GM21423 (cell line): ENCODE measurements around the gene CACNG5.

Source experiments
- ATAC-seq: cut with Tn5 transposase; IDR thresholded peaks from one replicate; pipeline ENCODE4 v1.9.1; 2021; ENCODE audit warnings: mild to moderate bottlenecking, moderate library complexity; ENCODE audit not compliant: unreplicated experiment

The CACNG5 gene, protein sequence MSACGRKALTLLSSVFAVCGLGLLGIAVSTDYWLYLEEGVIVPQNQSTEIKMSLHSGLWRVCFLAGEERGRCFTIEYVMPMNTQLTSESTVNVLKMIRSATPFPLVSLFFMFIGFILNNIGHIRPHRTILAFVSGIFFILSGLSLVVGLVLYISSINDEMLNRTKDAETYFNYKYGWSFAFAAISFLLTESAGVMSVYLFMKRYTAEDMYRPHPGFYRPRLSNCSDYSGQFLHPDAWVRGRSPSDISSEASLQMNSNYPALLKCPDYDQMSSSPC

DNA sequence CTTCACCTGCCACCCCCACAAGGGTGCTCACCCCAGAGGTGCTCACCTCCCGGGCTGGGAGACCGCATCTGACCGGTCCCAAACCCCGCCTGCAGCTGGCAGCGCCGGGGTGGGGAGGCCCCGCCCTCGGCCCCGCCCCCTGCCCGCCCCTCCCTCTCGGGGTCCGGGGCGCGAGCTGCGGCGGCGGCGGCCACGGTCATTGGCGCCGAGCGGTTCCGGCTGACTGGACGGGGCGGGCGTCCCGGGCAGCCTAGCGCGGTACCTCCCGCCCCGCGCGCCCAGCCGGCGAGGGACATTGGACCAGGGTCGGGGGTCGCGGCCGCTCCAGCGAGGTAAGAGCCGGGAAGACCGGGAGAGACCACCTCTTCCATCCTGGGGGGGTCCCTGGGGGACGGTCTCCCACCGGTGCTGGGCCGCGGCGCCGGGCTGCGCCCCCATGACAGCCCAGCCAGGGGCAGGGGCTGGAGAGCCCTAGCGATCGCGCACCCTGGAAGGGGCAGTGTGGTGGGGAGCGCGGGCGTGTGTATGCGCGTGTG is at the start of gene CACNG5:
CACNG5 (plus strand) TSS at position 199 of the 536 bp plus-strand sequence. CDS start 42,216 bp downstream, outside the sequence.
- ATAC-seq, result no peak

DNA sequence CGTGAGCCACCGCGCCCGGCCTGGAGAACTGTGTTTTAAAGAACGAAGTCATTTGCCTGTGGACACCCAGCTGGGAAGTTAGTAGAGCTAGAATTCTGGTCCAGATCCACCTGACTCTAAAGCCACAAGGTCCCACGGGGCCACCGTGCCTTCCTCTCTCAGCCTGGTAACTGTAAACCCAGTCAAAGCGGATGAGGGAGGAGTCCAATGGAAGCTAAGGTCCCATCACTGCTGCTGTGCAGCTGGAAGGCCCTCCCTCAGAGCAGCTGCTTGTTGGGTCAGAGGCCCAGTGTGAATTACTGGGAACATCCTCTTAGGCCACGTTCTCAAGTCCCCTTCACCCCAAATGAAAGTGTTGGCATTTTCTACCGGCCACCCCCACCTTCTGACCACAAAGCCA is 48.8 kb upstream of the CACNG5 start:
- no peak for ATAC-seq

DNA sequence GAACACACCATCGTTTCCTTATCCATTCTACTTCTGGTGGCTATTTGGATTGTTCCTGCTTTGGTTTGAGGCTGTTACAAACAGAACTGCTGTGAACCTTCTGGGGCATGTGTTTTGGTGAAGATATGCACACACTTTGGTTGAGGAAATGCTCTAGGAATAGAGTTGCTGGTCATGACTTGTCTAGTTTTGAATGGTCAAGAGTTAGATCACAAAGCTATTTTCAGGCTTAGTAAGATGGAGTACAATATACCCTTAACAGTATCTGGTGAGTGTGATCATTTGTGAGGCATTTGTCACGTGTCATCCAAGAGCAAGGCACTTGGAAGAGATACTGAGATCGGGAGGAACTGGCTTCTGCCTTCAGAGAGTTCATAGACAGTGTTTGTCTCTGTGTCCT is 47.0 kb upstream of the CACNG5 start:
- no peak for ATAC-seq

DNA sequence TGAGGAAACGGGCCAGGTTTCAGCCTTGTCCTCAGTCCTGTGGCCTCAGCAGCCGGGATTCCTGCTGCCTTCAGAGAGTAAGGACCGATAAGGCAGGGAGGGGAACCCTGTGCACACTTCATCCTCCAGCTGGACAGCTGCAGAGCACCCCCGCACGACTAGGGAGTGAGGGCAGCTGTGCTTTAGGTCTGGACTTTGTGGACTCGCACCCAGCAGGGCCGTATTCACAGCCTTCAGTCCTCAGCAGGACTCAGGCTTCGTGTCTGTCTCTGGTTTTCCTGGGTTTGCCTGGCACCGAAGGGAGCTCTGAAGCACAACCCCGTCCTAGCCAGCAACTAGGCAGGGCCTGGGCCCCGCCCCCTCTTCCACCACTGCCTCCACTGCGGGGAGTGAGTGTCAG is 45.8 kb upstream of the CACNG5 start:
- ATAC-seq, result no peak

DNA sequence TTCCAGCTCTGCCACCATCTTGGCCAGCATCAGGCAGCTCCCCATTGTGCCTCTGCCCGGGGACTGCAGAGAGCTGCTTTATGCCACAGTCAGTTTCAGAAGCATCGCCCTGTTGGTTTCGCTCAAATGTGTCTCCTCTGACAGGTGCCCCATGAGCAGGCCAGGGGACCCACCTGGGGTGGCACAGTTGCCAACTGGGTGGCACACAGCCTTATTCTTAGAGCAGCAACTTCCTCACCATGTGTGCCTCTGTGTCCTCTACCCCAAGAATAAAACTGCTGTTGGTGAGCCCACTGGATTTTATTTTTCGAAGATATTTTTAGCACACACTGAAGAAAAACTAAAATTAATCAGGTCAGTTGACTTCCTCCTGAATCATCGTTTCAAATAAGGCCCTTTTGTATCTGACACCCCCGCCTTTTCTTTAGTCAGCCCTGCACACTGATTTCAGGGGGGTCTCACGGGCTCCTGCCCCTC is 44.9 kb upstream of the CACNG5 start:
- ATAC-seq, result no peak

DNA sequence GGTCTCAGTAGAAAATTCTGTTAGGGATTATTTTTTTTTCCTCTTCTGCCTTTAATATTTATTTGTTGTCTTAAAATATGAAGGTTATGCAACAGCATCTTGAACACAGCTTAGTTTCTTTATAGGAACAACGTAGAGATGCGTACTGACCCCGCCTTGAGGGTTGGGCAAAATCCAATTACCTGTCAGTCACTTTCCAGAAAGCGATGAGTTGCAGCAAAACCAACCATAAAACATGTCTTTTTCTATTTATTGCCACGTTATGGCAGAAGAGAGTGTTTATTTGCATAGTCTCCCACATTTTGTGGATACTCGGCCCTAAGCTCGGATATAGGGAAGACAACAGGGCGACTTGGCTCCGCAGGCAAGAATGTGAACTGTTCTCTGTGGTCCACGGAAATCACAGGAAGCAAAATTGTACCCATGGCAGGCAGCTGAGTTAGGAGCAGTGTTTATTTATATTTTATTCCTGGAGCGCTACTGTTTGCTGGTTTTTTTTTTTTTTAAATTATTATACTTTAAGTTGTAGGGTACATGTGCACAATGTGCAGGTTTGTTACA is 44.3 kb upstream of the CACNG5 start:
- ATAC-seq, result no peak

DNA sequence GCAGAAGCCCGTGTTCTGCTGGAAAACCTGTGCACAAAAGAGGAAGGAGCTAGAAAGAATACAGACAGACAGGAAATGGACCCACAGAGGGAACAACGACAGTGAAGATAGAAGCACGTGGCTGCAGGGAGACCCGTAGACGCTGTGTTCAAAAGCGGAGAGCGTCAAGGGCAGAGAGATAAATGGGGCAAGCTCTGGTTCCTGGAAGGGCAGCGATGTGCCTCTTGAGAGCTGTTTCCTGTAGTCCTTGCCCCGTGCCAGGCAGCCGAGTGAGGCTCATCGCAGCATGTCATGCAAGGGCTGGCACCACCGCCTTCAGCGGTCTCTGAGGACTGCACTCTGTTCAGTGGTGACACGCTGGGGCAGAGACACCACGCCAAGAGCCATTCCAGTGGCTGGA is 43.6 kb upstream of the CACNG5 start:
- no peak for ATAC-seq

DNA sequence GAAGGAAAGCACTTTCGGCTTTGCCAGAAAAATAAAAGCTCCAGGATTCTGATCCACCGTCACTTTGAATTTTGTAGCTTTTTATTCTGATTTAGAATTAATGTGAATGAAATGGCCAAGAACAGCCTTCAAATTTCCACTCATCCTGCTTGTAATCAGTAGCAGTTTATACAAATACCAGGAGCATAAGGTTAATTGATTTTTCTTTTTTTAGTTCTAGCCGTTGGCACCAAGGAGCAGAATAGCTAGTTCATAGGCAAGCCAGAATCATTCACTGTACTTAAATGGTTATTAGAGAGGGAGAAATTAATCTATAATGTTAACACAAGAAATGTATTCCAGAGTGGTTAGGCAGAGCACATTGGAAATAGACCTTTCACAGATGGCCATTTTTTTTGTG is 41.1 kb upstream of the CACNG5 start:
- ATAC-seq, result no peak

DNA sequence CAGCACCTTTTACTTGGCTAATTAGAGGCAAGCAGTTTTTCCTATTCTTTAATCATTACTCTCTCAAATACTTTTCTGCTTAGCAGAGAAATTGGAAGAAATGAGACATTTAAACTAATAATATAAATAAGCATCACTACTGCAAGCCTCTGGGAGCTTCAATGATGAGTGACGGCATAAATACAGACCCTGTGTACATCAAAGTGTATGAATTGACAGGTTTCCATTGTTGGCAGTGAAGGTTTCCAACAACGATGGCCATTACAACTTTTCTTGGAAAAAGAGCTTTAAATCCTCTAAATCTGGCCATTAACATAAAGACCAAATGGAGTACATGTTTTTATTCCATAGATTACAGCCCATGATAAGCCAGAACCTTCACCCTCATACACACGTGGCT is 39.4 kb upstream of the CACNG5 start:
- no peak for ATAC-seq

DNA sequence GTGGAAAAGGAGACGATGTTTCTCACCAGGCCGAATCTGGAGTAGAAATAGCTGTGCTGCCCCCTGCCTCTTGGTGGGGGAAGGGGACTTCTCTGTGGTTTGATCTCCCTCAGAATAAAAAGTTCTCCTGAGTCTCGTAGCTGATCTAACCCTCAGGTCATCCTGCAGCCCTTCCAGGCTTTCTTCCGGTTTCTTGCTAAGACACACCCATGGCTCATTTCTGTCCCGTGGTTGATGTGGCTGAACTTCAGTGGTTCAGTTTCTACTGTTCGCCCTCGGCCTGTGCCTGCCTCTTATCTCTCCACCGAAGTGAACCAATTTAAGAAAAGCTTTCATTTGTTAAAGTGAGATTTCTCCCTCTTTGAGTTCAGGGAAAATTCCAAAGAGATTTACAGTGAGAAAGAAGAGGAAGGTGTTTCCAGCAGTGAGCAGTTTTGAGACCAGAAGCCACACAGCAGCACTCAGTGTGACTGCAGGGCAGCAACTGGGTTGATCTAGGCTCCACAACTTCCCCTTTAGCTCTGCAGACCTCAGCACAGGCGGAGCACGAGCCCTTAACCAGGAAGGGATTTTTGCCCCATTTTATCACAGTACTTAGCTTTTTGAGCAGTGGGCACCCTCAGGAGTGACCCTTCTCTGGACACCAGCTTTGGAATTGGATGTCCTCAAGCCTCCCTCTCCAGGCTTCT is 34.9 kb upstream of the CACNG5 start:
- no peak for ATAC-seq

DNA sequence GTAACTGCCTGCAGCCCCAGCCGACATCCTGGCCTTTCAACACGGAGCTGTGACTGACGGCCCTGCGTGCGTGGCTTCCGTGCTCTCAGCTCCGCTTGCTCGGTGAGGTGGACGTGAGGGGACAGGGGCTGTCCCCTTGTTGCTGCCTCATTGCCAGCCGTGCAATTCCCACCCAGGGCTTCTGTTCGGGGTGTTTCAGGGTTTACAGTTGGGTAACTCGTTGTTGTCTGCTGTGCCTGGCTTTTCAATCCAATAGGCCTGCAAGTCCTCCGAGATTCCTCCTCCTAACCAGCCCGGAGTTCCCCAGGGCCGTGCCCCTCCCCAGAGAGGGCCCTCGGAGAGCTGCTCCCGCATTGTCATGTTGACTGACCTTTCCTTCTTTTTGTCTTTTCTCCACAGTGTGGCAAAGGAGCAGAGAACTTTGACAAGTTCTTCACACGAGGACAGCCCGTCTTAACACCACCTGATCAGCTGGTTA is 31.4 kb upstream of the CACNG5 start:
- ATAC-seq, result no peak

DNA sequence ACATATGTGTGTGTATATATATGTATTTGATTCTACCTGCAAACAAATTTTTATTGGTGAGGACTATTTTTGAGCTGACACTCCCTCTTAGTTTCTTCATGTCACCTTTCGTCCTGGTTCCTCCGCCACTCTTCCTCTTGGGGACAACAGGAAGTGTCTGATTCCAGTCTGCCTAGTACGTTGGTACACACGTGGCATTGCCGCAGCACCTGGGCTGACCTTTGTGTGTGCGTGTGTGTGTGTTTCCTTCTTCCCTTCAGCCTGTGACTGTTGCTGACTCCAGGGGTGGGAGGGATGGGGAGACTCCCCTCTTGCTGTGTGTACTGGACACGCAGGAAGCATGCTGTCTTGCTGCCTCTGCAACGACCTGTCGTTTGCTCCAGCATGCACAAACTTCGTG is 29.4 kb upstream of the CACNG5 start:
- ATAC-seq, result no peak

DNA sequence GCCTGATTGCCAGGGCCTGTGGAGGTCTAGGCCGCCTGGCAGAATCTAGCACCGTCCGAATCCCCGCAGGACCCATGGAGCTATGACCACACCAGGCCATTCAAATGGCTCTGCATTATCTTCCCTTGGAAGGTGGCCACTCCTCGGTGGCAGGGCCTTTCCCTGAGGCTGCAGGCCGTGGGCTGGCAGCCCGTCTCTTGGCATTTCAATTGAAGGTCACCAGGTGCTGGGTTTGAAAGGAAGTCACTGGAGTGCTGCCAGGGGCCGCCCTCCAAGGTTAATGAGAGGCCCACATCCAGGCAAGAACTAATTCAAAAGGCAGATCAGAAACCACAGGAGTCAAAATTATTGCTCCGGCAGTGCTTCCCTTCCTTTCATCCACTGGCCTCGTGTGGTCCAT is 27.7 kb upstream of the CACNG5 start:
- no peak for ATAC-seq

DNA sequence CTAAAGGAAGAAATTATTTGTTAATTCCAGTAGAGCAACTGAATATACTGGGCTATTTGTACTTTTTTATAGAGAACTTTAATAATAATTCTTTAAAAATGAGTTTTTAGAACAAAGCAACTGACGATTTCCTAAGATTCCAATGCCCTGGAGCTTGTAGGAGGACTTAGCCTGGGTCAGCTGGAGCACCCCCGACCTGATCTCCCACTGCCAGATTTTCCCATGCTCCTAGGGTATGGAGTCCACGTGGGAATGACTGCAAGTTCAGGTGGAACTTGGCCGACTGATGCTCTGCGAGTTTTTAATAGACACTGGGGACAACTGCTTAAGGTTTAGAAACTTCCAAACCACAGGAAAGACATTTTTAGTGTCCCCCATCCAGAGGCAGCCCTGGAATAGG is 25.5 kb upstream of the CACNG5 start:
- ATAC-seq, result no peak

DNA sequence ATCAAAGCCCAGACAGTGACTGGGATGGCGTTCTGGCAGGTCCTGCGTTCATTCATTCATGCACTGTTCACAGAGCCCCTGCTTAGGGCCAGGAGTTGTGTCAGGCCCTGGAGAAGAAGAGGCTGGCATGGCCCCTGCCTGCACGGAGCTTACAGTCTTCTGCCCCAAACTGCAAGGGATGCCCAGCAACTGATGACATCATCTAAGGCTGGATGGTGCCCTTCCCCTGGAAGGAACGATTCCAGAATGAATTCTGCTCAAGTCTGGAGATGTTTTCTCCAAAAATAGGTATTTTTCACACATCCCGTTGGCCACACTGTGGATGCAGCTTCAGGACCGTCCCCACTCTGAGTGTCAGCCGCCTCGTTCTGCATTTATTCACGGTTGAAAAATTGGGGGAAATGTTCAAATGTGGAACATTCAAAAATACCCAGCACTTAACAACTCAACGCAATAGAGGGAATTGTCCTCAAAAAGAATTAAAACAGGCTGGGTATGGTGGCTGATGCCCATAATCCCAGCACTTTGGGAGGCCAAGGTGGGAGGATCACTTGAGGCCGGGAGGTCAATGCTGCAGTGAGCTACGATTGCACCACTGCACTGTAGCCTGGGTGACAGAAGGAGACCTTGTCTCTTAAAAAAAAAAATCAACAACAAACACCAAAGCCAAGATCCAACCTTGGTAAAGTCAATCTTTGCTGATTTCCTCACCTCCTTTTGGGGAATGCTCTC is 23.8 kb upstream of the CACNG5 start:
- ATAC-seq, result no peak

DNA sequence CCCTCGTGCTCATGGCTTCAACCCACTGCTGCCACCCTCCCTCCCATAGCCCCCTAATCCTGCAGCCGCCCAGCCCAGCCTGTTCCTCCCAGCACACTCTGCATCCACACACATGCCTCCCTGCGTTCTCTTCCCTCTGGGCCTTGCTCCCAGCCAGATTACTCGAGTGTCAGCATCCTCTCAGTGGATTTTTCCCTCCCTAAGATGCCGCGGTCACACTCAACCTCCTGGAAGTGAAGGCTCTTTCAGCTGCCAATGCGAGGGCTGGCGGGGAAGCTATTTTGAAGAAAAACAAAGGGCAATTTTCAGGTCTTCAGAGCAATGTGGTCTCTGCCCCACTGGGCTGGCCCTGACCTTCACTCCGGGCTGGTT is 23.2 kb upstream of the CACNG5 start:
- no peak for ATAC-seq

DNA sequence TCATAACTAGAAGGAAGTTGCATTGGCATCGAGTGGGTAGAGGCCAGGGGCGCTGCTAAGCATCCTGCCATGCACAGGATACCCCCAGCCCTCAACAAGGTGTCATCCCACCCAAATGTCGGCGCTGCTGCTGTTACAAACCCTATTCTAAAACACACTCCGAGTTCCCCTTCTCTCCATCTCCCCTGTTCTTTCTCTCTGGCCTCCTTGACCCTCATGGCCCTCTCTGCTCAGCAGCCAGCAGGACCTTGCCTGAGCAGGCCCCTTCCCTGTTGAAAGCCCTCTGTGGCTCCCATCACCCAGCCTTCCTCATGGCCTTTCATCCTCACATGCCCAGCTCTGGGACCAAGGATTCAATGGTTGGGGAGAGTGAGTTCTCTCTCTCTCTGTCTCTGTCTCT is 22.3 kb upstream of the CACNG5 start:
- no peak for ATAC-seq

DNA sequence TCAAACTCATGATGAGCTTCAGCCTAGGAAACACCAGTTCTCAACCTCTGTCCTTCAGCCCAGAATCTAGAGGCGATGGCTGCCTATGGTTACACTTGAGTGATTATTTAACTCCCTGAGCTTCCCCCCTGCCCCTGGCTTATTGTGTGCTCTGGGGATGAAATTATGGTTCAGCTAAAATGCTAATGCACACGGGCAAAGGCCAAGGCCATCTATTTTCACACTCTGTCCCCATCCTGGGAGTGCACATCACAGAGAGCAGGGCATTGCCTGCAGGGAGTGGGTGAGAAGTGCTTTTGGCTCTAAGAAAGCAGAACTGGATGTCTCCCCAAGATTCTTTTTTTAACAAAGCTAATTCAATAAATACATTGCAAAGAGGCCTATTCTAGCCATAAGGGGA is 21.6 kb upstream of the CACNG5 start:
- no peak for ATAC-seq

DNA sequence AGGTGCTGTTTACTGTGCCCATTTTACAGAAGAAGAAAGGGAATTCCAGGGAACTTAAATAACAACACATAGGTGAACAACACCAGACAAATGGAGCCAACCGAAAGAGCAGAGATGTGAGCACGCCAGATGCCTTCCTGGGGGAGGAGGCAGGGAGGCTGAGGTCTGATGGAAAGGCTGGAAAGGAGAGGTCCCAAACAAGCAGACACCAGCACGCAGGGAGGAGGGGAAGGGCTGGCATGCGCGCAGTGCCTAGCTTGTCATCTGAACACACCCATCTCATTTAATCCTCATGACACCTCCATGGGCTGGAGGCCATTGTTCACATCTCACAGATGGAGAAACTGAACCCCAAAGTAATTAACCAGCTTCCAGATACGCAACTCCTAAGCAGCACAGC is 20.9 kb upstream of the CACNG5 start:
- no peak for ATAC-seq

DNA sequence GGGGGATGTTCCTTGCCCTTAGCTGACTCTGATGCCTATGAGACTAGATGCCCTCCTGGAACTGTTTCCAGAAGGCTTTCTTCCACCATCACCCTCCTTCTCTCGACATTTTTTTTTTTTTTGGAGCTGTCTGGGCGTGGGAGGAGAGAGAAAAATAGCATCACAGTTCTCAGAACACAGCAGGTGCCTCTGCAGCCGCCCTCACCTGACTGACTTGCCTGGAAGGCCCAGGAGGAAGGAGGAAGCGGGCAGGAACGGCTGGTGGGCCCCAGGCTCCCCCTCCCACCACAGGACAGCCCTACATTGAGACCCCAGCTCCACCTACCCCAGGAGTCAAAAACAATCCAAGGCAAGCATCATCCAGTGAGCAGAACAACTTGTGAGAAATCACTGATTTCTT is 20.3 kb upstream of the CACNG5 start:
- ATAC-seq, result no peak

DNA sequence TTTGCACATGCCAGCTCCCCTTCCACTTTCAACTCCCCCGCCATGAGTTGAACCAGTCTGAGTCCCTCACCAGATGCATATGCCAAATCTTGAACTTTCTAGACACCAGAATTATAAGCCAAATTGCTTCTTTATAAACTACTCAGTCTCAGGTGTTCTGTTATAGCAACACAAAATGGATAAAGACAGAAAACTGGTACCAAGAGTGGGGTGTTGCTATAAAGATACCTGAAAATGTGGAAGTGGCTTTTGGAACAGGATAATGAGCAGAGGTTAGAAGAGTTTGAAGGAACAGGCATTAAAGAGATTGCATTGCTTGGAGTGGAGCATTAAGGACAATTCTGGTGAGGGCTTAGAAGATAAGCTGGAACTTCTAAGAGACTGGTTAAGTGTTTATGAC is 17.2 kb upstream of the CACNG5 start:
- no peak for ATAC-seq
